Tongue (tissue), 2 donors: ENCODE results near the gene SYNE3. TPM values are rescaled to one million over a fixed set of nuclear protein-coding genes. Genes with fewer than 3 reads are reported as not detected.

Experiments used
- DNase-seq: peaks from one replicate; pipeline ENCODE4 v3.0.0-alpha.2; 2015
- total RNA-seq: library from RNA; depleted of rRNA; stranded (reverse); fragments of >200 nt; gene quantifications from one replicate; pipeline ENCODE4 v1.2.3, GENCODE V29; 2014

Gene SYNE3
- total RNA-seq, 1 donor from 2014 or later = 15.2 TPM

DNA sequence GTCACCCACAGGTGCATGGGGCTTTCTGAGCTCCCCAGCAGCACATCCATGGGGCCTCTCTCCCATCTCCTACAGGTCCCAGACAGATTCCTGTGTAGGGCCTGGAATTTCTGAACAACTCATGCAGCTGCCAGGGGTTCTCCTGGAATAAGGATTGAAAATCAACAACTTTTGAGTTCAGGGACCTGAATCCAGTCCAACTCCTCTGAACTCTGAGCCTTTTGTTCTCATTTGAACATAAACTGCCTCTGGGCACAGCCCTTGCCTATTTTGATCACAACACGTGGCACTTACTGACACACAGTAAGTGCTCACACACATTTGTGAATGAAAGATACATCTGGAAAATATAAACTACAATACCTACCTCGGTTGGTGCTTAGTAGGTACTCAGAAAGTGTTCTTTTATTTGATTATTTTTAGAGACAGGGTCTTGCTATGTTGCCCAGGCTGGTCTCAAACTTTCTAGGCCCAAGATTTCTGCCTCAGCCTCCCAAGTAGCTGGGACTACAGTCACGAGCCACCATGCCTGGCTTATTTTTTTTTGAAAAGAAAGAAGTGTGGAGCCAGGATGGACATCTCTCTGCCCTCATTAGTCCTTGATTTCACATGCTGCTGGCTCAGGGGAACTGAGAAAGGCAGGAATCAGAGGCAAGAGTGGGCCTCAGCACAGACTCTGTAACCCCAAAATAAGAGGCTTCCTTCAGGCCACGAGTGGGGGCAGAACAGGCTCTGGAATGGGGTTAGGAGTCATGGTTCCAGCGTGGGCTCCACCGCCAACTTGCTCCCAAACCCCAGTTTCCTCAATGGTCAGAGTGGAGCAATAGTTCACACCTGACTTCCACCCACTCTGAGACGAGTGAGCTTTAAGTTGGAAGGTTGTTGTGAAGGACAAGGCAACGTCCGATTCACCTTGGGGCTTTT, 27.0 kb downstream of the SYNE3 start:
- DNase-seq = peak; percentile 62

DNA sequence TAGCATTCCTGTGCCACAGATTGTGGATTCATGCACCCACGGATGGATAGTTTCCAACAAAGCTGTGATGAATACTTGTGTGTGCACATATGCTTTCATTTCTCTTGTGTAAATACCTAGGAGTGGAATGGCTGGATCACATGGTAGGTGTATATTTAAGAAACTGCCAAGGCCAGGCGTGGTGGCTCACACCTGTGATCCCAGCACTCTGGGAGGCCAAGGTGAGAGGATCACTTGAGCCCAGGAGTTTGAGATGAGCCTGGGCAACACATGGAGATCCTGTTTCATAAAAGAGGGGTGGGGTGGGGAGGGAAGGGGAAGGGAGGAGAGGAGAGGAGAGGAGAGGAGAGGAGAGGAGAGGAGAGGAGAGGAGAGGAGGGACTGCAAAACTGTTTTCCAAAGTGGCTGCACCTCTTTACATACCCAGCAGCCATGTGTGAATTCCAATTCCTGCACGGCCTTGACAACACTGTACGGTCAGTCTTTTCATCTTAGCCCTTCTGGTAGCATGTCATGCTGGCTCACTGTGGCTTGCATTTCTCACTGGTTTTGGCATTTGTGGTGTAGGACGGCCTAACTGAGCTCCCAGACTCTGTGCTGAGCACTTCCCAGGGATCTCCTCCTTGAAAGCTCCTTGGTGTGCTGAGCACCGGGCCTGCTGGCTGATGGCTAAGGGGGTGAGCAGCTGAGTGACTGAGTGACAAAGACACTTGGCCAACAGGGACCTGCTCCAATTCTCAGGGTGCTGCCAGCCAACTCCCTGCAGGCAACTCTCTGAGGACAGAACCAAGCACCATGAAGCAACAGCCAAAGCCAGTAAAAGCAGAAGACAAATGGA, 27.9 kb downstream of the SYNE3 start:
- no peak for DNase-seq

DNA sequence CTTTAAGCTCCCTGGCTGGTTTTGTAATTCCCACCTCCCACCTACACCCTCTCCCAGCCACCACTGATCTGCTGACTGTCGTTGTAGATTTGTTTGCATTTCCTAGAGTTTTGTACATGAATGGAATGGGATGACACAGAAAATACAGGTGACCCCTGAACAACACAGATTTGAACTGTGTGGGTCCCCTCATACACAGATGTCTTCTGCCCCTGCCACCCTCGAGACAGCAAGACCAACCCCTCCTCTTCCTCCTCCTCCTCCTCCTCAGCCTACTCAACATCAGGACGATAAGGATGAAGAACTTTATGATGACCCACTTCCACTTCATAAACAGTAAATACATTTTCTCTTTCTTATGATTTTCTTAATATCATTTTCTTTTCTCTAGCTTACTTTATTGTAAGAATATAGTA, 28.8 kb downstream of the SYNE3 start:
- no peak for DNase-seq

DNA sequence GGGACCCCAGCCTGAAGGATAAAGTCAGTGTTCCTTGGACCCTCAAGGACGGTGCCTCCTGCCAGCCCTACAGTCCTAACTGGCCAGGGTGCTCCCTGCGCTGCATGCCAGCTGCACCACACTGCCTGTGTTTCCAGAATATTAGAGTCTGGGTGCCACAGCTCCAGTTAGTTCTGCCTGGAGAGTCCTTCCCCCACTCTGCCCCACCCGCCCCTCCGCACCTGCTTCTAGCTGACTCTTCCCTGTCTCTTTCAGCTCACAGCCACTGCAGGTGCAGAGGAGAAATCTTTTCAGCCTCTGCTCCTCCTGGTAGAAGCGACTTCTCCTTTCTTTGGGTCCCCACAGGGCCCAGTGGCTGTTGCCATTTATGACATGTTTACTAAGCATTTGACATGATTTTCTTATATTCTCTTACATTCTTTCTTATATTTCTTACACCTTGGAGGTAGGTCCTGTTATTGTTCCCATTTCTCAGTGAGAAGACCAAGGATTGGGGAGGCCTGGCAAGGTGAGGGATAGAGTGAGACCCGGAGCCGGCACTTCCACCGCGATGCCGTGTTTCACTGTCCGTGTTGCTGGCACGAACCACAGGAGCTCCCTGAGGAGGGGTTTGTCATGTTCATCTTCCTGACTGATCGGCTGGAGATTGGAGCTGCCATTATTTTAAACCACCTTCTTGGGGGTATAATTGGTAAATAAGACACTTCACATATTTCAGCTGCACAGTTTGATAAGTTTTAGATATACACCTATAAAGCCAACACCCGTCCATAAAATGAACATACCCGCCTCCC, 29.4 kb downstream of the SYNE3 start:
- DNase-seq = no peak

DNA sequence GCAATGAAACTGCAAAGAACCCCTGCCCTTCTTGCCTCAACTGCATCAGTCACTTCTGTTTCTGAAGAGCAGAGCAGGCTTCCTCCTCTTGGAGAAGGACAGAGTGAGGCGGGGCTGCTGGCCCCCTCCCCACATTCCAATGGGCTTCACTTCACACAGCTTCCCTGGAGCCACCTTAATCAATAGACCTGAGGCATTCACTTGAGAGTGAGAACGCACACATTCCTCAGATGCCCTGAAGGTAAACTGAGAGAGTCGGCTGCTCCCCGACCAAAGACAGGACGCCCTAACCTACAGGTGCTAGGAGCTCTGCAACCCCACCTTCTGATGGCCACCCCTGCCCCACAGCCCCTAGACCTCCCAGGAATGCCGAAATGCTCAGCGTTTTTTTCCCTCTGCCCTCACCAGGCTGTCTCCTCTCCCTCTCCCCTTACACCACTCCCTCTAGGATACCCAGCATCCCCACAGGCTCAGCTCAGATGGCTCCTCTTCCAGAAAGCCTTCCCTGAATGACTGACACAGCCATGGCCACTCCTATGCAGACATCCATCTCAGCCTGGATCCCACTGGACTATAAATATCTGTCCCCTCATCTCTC, 31.1 kb downstream of the SYNE3 start:
- DNase-seq = no peak

DNA sequence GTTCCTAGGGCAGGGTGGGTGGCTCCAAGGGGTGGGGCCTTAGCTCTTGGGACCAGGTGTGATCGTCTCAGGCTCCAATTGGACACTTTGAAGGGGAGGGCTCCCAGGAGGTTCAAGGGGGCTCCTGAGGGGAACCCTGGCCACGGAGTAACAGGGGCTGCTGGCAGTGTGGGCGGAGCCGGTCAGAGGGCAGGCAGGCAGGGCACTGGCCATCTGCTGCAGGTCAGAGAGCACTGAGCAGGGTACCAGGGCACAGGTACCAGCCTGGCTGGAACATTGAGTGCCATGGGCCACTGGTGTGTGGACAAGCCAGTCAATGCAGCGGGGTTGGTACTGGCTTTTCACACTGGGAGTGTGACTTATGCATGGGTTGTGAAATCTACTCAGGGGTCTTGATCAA, 32.2 kb downstream of the SYNE3 start:
- DNase-seq = no peak

DNA sequence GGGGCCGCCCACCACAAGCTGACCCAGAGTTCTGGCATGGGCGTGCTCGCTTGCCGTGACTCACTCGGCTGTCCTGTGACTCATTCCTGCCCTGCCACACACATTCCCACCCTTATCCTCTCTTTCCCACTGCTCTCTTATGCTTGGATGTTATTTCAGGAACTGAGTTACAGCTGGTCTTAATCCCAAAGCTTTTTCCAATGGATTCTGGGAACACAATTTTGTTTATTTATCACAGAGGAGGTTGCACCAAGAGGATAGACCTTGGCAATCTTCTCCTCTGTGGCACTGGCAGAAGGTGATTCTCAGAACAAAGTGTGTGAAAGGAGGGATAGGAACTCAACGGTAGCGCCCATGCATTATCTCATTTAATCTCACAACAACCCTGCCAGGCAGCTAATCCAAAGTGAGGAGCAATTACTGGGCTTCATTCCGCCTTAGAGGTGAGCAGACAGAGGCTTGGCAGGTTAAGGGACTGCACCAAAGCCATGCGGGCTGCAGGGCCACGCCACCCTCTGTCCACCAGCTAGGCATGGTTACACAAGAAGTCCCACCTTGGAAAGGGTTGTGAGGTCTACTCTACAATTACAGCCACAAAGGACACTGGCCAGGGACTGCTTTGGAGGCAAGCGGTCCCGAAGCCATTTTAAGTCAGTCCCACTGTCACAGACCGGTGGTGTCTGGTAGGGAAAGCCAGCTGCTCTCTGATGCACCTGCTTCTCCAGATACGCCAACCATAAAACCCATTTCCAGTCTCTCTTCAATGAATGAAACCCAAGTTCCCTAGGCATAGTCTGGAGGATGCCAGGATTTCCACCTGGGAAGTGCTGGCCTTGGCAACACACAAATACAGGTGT, 32.9 kb downstream of the SYNE3 start:
- DNase-seq = peak; percentile 90

DNA sequence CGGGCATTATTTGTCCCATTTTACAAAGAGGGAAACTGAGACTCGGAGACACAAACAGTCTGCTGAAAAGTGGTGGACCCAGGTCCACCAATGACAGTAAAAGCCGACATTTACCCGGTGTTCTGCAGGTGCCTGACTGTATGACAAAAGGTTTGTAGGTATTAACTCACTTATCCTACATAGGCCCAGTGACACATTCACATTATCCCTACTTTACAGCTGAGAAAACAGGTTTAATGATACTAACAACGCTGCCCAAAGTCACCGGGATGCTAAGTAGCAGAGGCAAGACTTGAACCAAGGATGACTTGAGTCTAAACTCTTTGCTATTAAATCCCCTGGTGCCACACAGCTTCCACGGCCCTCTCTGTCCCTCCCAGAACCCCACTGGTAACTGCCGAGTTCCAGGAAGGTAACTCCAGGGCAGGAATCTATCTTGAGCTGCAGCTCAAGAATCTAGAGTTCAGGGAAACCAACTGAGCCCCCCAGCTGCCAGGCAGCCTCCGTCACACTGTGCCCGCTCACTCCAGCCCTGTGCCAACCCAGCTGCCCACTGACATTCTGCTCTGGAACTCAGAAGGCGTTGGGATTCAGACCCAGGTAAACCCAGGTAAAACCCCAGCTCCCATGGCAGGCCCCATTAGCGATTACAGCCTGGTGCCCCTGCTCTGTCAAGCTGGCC, 33.7 kb downstream of the SYNE3 start:
- no peak for DNase-seq

DNA sequence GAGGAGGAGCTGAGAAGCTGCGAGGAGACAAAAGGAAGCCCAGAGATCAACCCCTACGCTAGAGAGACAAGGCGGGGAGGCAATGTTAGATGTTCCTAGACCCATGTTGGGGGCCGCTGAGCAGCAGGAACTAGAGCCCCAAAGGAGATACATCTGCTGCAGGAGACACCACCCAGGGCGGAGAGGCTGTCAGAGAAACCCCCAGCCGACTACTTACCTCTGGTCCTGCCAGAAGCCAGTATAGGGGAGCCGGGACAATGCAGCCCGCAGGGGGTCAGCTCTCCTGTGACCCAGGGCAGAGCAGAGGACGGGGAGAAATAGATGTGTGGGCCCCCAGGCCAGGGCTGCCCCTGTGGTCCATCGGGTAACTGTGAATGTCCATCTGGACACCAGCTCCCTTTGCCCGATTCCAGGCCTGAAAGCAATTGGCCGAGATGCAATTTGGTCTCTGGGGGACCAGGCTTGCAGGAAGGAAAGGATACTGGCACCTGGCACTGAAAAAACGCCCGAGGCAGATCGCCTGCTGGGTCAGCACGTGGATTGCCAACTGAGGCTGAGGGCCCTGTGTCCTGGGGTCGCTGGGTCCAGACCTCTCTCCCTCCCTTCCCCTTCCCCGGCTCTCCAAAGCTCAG, 34.9 kb downstream of the SYNE3 start:
- no peak for DNase-seq

DNA sequence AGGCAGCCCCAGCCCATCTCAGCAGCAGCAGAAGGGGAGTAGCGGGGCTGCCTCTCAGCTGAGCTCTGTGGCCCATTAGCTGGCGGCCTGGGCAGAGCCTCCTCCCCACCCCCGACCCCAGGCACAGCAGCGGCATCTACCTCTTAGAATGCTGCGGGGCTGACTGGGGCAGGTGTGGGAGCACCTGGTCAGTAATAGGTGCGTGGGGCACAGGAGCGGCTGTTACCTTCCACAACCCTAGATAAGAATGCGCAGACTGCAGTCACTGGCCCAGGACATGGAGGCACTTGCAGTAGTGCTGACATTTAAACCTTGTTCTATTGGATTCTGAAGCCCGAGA, 35.6 kb downstream of the SYNE3 start:
- no peak for DNase-seq

DNA sequence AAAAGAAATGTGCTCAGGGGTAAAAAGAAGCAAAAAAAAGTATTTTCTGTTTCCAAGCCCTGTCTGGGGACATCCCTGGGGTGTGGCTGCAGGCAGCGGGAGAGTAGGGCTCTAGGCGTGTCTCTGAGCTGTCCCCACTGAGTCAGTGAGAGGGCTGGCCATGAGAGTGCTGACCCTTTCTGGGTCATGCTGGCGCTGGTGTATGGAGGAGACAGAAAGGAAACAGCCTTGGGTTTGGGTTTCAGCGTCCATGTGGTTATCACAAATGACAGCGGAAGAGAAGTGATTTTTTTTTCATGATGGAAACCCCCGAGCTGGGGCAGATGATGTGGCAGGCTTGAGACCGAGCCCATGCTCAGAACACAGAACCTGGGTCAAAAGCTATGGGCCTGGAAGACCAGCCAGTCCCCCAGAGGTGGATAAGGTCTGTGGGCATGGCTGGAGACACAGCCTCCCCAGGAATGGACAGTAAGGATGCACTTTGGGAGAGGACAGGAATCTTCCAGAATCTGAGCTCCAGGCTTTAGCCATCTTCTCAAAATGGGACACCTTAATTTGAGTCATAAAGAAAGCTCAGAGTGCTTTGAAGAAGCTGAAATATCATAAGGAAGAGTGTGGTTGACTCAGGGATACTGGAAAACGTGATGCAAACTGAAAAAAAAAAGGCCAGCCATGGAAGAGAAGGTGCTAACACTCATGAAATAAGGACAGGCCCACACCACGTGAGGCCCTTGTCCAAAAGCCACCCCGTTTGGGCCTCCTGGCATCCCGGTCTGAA, 36.2 kb downstream of the SYNE3 start:
- DNase-seq = no peak

DNA sequence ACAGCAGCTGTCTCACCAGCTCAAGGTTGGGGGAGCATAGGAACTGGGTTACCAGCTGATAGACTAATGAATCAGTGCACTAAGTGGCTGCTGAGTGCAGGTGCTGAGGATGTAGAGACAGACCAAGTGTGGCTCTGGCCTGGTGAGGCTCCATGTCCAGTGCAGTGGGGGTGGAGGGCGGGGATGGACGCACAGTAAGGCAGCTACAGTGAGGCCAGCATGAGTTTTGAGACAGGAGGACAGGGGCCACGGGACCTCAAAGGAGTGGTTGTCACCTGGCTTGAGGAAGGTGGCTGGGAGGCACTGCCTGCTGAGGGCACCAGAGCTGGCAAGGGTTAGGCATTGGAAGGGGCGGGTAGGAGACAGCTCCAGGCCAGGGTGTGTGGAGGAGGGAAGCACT, 37.0 kb downstream of the SYNE3 start:
- DNase-seq = no peak

DNA sequence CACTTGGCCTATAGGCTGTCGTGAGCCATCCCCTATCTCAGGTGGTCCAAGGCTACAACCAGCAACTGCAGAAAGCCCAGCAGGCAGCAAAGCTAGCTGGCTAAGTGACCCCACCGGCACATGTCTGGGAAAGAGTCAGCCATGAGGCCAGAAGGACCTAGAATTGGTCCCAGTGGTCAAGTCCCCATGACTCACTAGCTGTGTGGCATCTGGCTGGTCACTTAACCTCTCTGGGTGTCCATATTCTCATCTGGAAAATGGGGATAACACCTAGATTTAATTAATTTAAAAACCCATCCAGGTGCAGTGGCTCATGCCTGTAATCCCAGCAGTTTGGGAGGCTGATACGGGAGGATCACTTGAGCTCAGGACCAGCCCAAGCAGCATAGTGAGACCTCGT, 37.6 kb downstream of the SYNE3 start:
- no peak for DNase-seq

DNA sequence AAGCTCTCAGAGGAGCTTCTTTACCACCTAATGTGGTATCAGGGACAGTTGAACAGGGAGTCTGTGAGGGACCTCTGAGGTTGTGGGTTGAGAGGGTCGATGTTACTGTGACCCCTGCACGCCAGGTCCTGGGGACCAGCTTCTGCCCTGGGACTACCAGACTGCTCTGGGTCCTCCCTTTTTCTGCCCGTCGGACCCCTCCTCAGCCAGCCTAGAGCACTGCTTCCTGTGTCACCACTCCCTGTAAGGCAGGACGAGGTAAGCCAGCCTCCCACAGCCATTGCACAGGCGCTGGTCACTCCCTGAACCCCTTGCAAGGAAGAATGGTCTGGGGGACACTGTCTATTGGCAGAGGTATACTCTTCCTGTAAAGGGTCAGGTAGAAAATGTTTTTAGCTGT, 38.1 kb downstream of the SYNE3 start:
- DNase-seq = no peak

DNA sequence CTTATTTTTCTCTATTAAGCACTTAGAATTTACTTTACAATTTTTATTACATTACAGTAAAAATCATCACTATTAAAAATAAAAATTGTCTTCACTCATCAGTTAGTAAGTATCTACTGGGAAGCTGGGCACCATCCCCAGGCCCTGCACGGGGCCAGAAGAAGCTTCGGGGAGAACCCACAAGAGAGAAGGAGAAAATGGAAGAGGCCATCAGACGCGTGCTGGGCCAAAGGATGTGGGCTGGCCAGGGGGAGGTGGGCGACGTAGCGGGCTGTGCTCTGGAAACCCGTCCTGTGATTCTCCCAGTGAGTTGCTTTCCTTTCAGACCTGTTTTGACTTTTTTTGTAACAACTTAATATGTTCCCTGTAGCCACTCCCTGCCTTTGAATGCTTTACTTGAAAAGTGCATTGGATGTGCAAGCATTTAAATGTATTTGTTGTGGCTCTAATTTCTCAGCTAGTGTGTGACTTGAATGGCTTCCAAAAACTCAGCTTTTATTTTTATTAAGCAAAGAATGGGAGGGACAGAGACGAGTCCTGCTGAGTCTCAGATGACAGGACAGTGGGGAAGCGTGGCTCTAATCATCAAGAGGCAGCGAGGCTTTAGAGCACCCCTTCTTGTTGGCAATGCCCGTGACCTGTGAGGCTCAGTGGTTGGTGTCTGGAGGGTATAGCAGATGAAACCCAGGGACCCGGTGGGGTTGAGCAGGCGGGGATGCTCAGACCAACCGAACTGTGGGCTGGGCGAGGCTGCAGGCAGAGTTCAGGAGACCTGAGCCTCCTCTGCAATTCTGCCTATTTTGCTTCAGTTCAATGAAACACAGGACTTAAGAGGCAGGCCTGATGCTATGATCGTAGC, 38.8 kb downstream of the SYNE3 start:
- DNase-seq = peak; percentile 32

DNA sequence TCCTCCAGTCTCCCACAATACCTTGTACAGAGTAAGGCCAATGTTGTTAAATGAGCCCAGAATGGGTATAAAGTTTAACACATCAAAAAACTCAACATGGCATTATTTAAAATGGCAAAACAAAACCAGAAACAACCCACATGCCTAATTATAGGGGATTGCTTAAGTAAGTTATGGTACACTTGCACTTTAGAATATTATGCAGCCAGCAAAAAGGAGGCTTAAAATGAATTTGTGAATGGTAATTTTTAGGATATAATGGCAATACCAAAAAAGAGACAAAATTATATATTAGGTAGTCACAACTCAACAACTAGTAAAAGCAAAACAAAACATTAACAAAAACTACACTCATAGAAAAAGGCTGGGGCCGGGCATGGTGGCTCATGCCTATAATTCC, 39.7 kb downstream of the SYNE3 start:
- DNase-seq = no peak

DNA sequence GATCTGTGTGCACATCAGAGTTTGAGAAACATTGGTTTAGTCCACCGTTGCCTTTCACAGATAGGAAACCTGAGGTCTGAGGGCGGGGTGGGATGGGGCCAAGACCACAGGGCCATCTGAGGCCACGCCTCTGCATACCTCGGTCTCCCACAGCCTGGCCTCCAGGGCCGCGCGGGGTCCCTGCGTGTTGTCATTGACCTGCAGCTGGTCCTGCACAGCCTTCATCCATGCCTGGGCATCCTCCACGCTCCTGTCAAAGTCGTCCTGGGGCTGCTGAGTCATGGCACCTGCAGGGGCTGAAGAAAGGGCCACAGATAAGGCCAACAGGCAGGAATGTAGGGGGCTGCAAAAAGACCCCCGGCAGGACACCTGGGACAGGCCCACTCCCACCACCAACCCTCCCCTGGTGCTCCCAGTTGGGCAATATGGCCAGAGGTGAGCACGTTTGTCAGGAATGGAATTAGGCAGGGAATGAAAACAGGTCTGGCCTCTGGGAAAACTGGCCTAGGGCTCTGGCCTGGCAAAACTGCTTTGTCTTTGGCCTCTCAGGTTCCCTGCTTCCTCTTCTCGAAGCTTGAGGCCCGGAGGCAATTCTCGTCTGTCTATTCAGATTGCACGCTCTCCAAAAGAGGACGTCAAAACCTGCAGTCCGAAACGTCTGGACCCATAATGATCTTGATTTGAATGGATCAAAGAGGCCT, 40.8 kb downstream of the SYNE3 start:
- no peak for DNase-seq

DNA sequence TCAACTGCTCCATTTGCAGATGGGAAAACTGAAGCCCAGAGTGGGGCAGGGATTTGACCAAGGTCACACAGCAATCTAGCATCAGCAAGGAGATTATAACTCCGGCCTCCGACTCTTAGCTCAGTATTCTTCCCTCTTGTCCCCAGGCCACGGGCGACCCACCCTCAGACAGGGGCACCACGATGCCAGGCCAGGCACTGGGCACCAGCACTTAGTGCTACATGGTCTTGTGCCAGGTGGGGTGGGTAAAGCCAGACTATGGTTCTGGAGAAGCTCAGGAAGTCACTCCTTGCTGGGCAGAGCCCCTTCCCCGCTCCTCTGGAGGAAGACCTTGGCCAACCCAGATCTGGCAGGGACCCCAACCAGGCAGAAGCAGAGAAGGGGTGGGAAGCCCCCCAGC, 41.5 kb downstream of the SYNE3 start:
- DNase-seq = no peak
